HepG2 (cell line): ENCODE data around the gene PCBP1.
"Not testable (repeated sequence)": the region's sequence is repeated elsewhere in the genome, so short reads cannot be mapped to it uniquely, and the experiment has no call there.

Experiments used
- BORCS8-MEF2B ChIP-seq: sonication (generic); formaldehyde crosslinking; IDR thresholded peaks from 2 replicates; pipeline ENCODE4 v1.8.0; 2022; ENCODE audit warnings: mild to moderate bottlenecking, missing genetic modification reagents
- EZH2 ChIP-seq: conservative IDR thresholded peaks from 2 replicates; pipeline ENCODE4 v1.6.1; 2012; ENCODE audit warnings: mild to moderate bottlenecking, low read depth, low read length, moderate library complexity
- RELA ChIP-seq: sonication (generic); formaldehyde crosslinking; IDR thresholded peaks from 2 replicates; pipeline ENCODE4 v1.4.0; 2020; ENCODE audit warnings: missing genetic modification reagents
- YY1 ChIP-seq: IDR thresholded peaks from 2 replicates; pipeline ENCODE4 v1.6.1; 2011; ENCODE audit warnings: low read length, low read depth, moderate library complexity, mild to moderate bottlenecking; ENCODE audit not compliant: insufficient read depth, insufficient replicate concordance
- TF ChIP-seq, protein P1 (sequence below), 2 experiments: fragments of 450-650 bp in 1 of 2; sonication (generic) in 1 of 2; formaldehyde crosslinking in 1 of 2; IDR thresholded peaks; 2 replicates each; pipeline versions ENCODE4 v1.6.1 to v1.8.0; 2016 to 2022; ENCODE audit warnings: antibody characterized with exemption in 1 of 2, mild to moderate bottlenecking in 1 of 2, missing genetic modification reagents in 1 of 2

DNA sequence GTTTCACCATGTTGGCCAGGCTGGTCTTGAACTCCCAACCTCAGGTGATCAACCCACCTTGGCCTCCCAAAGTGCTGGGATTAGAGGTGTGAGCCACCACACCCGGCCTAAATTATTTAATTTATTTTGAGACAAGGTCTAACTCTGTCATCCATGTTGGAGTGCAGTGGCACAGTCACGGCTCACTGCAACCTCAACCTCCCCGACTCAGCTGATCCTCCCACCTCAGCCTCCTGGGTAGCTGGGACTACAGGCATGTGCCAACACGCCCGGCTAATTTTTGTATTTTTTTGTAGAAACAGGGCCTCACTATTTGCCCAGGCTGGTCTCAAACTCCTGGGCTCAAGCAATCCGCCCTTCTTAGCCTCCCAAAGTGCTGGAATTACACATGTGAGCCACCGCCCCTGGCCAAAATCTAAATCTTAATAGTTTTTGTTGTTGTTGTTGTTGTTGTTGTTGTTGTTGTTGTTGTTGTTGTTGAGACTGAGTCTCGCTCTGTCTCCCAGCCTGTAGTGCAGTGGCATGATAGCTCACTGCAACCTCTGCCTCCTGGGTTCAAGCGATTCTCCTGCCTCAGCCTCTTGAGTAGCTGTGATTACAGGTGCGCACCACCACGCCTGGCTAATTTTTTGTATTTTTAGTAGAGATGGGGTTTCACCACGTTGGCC is 5.4 kb downstream of the PCBP1 start:
- TF ChIP-seq EZH2; BORCS8-MEF2B (CRISPR knock-in tag); RELA (CRISPR knock-in tag); YY1: not testable (repeated sequence)
- TF ChIP-seq, protein P1, sequence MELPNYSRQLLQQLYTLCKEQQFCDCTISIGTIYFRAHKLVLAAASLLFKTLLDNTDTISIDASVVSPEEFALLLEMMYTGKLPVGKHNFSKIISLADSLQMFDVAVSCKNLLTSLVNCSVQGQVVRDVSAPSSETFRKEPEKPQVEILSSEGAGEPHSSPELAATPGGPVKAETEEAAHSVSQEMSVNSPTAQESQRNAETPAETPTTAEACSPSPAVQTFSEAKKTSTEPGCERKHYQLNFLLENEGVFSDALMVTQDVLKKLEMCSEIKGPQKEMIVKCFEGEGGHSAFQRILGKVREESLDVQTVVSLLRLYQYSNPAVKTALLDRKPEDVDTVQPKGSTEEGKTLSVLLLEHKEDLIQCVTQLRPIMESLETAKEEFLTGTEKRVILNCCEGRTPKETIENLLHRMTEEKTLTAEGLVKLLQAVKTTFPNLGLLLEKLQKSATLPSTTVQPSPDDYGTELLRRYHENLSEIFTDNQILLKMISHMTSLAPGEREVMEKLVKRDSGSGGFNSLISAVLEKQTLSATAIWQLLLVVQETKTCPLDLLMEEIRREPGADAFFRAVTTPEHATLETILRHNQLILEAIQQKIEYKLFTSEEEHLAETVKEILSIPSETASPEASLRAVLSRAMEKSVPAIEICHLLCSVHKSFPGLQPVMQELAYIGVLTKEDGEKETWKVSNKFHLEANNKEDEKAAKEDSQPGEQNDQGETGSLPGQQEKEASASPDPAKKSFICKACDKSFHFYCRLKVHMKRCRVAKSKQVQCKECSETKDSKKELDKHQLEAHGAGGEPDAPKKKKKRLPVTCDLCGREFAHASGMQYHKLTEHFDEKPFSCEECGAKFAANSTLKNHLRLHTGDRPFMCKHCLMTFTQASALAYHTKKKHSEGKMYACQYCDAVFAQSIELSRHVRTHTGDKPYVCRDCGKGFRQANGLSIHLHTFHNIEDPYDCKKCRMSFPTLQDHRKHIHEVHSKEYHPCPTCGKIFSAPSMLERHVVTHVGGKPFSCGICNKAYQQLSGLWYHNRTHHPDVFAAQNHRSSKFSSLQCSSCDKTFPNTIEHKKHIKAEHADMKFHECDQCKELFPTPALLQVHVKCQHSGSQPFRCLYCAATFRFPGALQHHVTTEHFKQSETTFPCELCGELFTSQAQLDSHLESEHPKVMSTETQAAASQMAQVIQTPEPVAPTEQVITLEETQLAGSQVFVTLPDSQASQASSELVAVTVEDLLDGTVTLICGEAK (IDR thresholded peaks at IDR 0.05), result not testable (repeated sequence)
- TF ChIP-seq, protein P1 (CRISPR knock-in tag; IDR thresholded peaks at IDR 0.05), result not testable (repeated sequence)
